Stimulated activated CD8-positive, alpha-beta memory T cell treated with anti-CD3 and anti-CD28 coated beads, Interleukin-2, amount 100 ng/mL, for 1 hour (primary cell): ENCODE results near the gene HADHB.

Source experiments
- DNase-seq, 2 donors: peaks; one replicate each; pipeline ENCODE4 v3.0.0-alpha.2; 2020; ENCODE audit warnings: low read depth in 2 of 2

HADHB gene

GRCh38 chr2:26244309-26245230 is at the start of gene HADHB, which contains the start of gene HADHA:
Gene HADHB, plus strand, starts transcription at chr2:26244939. Its CDS starts 9,316 bp downstream, at chr2:26254255.
Gene HADHA, minus strand, starts transcription at chr2:26244632. Its CDS starts 36 bp downstream, at chr2:26244596.
- DNase-seq = peak; percentile 54 to 69

DNA sequence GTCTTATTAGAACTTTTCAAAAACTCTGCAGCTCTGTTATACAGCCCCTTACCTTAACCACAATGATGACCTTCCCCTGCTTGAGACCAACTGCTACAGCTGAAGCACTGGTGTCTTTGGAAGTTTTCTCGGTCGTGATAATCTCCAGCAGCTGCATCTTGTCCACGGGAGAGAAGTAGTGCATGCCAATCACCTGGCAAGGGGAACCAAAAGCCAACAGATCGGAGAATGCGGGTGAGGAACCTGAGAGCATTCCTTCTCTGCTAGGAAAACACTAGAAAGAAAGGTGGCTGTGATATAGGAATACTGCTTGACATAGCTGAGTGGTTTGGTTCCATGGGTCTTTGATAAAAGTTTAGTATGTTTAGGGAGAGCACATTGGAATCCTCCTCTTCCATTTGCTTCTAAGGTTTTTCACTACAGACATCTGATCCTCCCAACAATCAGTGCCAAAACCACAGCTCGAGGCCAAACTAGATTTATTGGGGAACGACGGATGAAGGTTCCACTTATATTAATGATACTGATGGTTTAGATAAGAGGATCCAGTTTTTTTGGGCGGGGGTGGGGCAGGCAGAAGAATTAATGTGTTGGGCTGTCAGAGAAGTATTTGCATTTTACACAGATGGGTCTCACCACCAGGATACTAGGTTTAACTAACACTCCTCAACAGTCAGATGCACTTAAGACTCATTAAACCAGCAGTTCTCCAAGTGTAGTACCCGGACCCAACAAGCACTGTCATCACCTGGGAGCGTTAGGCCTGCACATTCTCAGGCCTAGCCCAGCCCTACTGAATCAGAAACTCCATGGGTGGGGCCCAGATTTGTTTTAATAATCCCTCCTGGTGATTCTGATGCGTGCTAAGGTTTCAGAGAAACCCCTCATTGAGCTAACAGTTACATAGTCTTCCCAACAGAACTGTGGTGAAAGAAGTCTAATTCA is 49.4 kb upstream of the HADHB start:
- DNase-seq = no peak

- no peak for DNase-seq
Measured at GRCh38 chr2:26196683-26197418, 47.9 kb upstream of the HADHB start.

DNA sequence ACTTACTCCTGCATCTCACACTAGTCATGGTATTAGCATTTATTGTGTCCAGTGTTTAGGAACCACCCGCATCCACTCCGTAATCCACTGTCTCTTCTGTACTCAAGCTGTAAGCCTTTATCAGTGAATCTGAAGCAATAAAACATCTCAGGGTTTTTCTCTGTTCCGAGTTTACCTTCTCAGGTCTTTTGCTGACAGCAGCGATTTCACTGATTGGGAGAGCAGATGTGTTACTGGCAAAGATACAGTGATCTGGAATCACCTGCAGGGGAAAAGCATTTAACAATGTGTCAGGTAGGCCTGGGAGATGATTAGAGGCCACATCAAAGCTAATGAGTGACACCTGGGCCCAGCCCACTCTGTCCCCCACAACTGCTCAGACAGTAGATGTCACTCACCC is 47.2 kb upstream of the HADHB start:
- no peak for DNase-seq

DNA sequence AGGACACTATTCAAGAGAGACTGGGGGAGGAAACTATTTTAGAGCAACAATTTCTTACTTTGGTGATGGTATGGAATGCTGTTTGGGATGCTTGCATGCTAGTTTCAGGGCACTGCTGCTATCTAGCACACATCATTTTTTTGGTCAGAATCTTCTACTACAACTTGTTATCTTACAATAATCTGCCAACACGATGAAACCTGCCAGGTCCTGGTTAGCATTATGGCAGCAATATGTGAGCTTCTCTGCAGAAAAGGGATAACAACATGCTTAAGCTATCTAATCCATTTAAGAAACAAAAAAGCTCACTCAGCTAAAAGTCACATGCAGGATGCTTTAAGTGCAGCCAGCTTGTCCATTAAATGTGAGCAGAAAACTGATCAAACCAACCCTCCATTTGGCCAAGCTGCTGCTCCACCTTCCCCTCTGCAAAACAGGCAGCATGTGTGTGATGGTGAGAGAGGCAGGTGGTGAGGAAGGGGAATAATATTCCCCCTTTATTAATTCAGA is 41.7 kb upstream of the HADHB start:
- DNase-seq = no peak

DNA sequence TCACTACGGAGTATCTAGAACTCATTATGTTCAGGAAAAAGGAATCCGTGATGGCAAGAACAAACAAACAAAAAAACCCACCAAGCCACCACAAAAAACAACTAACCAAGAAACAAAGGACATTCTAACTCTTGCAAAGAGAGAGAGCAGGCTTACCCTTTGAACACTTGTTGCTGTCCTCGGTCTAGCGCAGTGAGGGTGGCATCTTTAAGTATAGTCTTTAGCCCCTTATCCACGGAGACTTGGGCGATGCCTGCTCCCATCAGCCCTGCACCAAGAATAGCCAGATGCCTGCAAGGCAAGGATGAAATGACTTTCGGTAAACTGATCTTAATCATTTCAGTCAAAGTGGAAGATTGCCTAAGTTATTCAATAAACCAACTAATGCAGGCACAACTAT is 40.8 kb upstream of the HADHB start:
- no peak for DNase-seq

GRCh38 chr2:26212011-26212410 is 32.7 kb upstream of the HADHB start:
- DNase-seq = no peak

DNA sequence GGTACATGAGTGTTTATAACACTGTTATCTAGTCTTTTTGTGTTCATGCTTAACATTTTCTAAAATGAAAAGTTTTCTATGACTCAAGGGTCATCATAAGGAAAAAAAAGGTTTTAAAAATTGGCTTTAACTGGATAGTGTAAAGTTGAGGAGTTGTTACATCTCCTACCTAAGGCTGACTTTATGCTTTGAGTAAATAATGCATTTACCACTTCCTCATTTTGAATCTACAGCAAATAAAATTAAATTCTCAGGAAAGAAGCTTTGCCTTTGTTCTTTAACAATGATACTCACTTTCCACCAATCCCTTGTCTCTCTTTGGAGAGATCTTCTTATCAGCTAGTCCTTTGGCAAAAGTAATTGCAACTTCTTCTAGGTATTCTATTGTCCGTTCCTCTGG is 30.0 kb upstream of the HADHB start:
- no peak for DNase-seq

DNA sequence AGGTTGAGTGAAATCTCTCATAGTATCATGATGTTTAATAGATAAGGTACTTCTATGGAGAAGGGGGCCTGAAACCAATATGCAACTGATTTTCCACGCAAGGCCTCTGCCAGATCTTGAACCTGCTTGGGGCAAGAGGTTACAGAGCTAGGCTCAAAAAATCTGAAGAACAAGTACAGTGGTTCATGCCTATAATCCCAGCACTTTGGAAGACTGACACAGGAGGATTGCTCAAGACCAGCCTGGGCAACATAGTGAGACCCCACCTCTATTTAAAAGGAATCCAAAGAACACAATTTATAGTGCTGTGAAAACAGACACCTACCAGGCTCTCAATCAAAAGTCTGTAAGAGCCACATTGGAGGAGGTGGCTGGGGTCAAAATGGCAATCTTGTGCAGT is 28.9 kb upstream of the HADHB start:
- DNase-seq = no peak

DNA sequence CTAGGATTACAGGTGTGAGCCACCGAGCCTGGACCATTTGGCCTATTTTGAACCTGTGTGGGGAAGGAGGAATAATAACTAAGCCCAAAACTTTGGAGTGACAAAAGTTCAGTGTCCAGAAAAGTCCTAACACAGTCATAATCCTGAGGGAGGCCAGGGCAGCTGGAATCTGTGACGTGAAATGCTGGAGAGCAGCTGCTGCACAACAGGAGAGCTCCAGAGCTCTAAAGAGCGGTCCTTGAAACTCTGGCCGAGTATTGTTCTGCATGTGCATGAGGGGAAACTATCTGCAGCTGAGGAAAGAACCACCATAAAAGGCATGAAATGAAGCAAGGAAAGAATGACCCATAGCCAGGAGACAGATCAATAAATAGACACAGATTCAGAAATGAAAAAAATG is 28.2 kb upstream of the HADHB start:
- no peak for DNase-seq

GRCh38 chr2:26217720-26218119 is 27.0 kb upstream of the HADHB start:
- DNase-seq = no peak

DNA sequence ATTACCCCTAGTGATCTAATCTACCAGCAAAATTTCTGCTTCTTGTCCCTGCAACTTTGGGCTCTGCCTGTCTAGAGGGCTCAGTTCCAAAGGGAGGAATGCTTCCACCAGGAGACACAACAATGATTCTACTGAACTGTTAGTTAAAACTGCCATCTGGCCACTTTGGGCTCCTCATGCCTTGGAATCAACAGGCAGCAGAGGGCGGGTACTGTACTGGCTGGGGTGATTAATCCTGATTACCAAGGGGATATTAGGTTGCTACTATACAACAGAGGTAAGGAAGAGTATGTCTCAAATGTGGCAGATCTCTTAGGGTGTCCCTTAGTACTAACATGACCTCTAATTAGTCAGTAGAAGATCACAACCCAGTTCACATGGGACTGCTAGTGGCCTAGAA is 21.7 kb upstream of the HADHB start:
- DNase-seq = no peak

DNA sequence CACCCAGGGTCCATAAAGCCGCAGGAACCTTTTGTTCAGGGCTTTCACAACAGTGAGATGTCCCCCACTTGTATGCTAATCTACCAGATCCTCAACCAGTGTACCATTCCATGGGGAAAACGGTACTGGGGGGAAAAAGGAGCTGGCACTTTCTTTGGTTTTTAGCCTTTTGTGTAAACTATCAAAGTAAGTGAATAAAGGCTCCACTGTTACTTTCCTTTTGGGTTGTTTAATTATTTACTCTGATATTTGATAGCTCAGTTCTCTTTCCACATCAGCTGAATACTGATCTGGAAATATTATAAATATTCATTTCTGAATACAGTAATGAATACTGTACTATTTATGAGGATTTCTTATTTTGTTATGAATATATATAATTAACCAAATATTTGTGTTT is 20.6 kb upstream of the HADHB start:
- DNase-seq = no peak

DNA sequence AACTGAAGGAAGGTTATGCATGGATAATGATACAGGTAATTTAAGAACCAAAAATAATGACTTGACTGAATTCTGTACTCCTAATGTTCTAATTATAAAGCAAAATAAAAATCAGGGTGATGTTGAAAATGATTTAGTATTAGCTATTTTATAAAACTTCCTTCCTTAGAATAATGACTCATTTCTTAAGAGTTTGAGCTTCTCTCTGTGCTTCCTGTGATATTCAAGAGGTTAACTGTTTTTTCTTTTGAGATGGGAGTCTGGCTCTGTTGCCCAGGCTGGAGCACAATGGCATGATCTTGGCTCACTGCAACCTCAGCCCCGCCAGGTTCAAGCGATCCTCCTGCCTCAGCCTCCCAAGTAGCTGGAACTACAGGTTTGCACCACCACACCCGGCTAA is 15.1 kb upstream of the HADHB start:
- no peak for DNase-seq

DNA sequence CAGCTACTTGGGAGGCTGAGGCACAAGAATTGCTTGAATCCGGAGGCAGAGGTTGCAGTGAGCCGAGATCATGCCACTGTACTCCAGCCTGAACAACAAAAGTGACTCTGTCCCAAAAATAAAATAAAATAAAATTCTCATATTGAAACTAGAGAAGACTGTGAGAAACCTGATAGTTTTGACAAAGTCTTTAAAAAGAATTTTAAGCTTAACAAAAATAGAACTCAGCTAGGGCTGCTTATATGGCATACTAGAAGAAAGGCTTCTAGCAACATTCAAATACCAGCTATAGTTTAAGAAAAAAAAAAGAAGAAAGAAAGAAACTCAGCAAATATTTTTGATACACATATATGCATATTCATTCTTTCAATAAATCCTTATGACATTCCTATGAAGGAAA is 13.9 kb upstream of the HADHB start:
- no peak for DNase-seq

- DNase-seq = no peak
Measured at GRCh38 chr2:26235089-26235488, 9.7 kb upstream of the HADHB start.

GRCh38 chr2:26237868-26238267 is 6.9 kb upstream of the HADHB start:
- no peak for DNase-seq

GRCh38 chr2:26238311-26238958 is 6.3 kb upstream of the HADHB start:
- DNase-seq = no peak

GRCh38 chr2:26241928-26242436 is 2.8 kb upstream of the HADHB start:
- DNase-seq = no peak

GRCh38 chr2:26243470-26244308 is 1.1 kb upstream of the HADHB start:
- DNase-seq = no peak
